HepG2 (cell line): ENCODE measurements around the gene C11orf54. TPM values are rescaled to one million over a fixed set of nuclear protein-coding genes. Genes with fewer than 3 reads are reported as not detected.

ENCODE experiments used
- BRCA1 ChIP-seq: sonication (generic); formaldehyde crosslinking; IDR thresholded peaks from 2 replicates; pipeline ENCODE4 v1.4.0; 2020; ENCODE audit warnings: missing genetic modification reagents
- DMAP1 ChIP-seq: IDR thresholded peaks from 2 replicates; pipeline ENCODE4 v1.6.1; 2016
- GPN1 ChIP-seq: sonication (generic); formaldehyde crosslinking; IDR thresholded peaks from 2 replicates; pipeline ENCODE4 v1.5.1; 2020; ENCODE audit warnings: missing genetic modification reagents, borderline replicate concordance
- HIC2 ChIP-seq: sonication (generic); formaldehyde crosslinking; IDR thresholded peaks from 2 replicates; pipeline ENCODE4 v1.9.0; 2022; ENCODE audit warnings: low read depth, missing genetic modification reagents
- HNF1A ChIP-seq, 2 experiments: sonication (generic) in 1 of 2; formaldehyde crosslinking in 1 of 2; IDR thresholded peaks; 2 replicates each; pipeline versions ENCODE4 v1.4.0 to v1.6.1; 2016 to 2020; ENCODE audit warnings: borderline replicate concordance in 1 of 2, low read depth in 1 of 2, mild to moderate bottlenecking in 1 of 2, missing genetic modification reagents in 1 of 2
- HNRNPK ChIP-seq: fragments of 200-400 bp; formaldehyde crosslinking; IDR thresholded peaks from 2 replicates; pipeline ENCODE4 v1.6.1; 2018; ENCODE audit warnings: low read length, low read depth, moderate library complexity, mild to moderate bottlenecking; ENCODE audit not compliant: poor library complexity, severe bottlenecking
- ISL2 ChIP-seq: sonication (generic); formaldehyde crosslinking; IDR thresholded peaks from 2 replicates; pipeline ENCODE4 v1.5.0; 2020; ENCODE audit warnings: missing genetic modification reagents
- MAFG ChIP-seq: sonication (generic); formaldehyde crosslinking; IDR thresholded peaks from 2 replicates; pipeline ENCODE4 v1.5.1; 2020; ENCODE audit warnings: mild to moderate bottlenecking, missing genetic modification reagents
- MNT ChIP-seq: fragments of 450-650 bp; IDR thresholded peaks from 2 replicates; pipeline ENCODE4 v1.6.1; 2016
- NRL ChIP-seq: sonication (generic); formaldehyde crosslinking; IDR thresholded peaks from 2 replicates; pipeline ENCODE4 v1.5.0; 2020; ENCODE audit warnings: missing genetic modification reagents, mild to moderate bottlenecking, moderate library complexity, borderline replicate concordance
- PREB ChIP-seq: sonication (generic); formaldehyde crosslinking; IDR thresholded peaks from 2 replicates; pipeline ENCODE4 v1.4.0; 2020; ENCODE audit warnings: missing genetic modification reagents
- TRIM24 ChIP-seq: sonication (generic); formaldehyde crosslinking; IDR thresholded peaks from 2 replicates; pipeline ENCODE4 v1.8.0; 2022; ENCODE audit warnings: mild to moderate bottlenecking, missing genetic modification reagents
- ZFP41 ChIP-seq: sonication (generic); formaldehyde crosslinking; IDR thresholded peaks from 2 replicates; pipeline ENCODE4 v1.4.0; 2020; ENCODE audit warnings: mild to moderate bottlenecking, missing genetic modification reagents, borderline replicate concordance
- ZFY ChIP-seq: sonication (generic); formaldehyde crosslinking; IDR thresholded peaks from 2 replicates; pipeline ENCODE4 v1.4.0; 2020; ENCODE audit warnings: missing genetic modification reagents
- ZNF101 ChIP-seq: sonication (generic); formaldehyde crosslinking; IDR thresholded peaks from 2 replicates; pipeline ENCODE4 v1.4.0; 2020; ENCODE audit warnings: mild to moderate bottlenecking, low read depth, missing genetic modification reagents, borderline replicate concordance
- ZNF3 ChIP-seq: IDR thresholded peaks from 2 replicates; pipeline ENCODE4 v1.7.0; 2017; ENCODE audit warnings: inconsistent platforms
- ZNF556 ChIP-seq: sonication (generic); formaldehyde crosslinking; IDR thresholded peaks from 2 replicates; pipeline ENCODE4 v1.4.0; 2020; ENCODE audit warnings: mild to moderate bottlenecking, missing genetic modification reagents, borderline replicate concordance
- polyA plus RNA-seq, 8 experiments: library from polyadenylated mRNA; depleted of rRNA in 3 of 8; stranded (reverse) in 7 of 8; unstranded in 1 of 8; fragments of >200 nt; fragmentation: Illumina TruSeq in 4 of 8; extraction: Trizol in 4 of 8; gene quantifications; 2 replicates each; pipeline versions ENCODE4 v1.2.1 to v1.2.3, GENCODE V29; 2011 to 2016; ENCODE audit warnings: low read depth in 4 of 8, missing spikeins in 1 of 8, mixed read lengths in 1 of 8; ENCODE audit not compliant: insufficient read depth in 1 of 8
- total RNA-seq, 5 experiments: library from RNA; depleted of rRNA; stranded (reverse); fragments of >200 nt; fragmentation: Illumina TruSeq; extraction: Trizol; gene quantifications; 2 replicates each; pipeline ENCODE4 v1.2.3, GENCODE V29; 2016; ENCODE audit warnings: low read depth in 1 of 5
- TF ChIP-seq, protein P1 (sequence below): sonication (generic); formaldehyde crosslinking; IDR thresholded peaks from 2 replicates; pipeline ENCODE4 v1.8.0; 2022; ENCODE audit warnings: low read depth, missing genetic modification reagents

The C11orf54 gene
- total and polyA plus RNA-seq, 2 of the 13 experiments (the other 11 are each of a cell fraction or from before 2014, with no cell fraction given): 42.7 to 50.1 TPM

- peak; percentile 15; the same call in 1 of the 2 replicates for TF ChIP-seq MNT
- peak; percentile 47 for TF ChIP-seq ZNF556 (CRISPR knock-in tag)
- TF ChIP-seq DMAP1 (CRISPR knock-in tag): peak; percentile 86
- TF ChIP-seq HIC2 (CRISPR knock-in tag): no peak
- TF ChIP-seq ISL2: peak; percentile 74; the same call in 1 of the 2 replicates
- peak; percentile 89 for TF ChIP-seq ZFY (CRISPR knock-in tag)
- TF ChIP-seq PREB (CRISPR knock-in tag): no peak
- no peak for TF ChIP-seq ZNF101
- TF ChIP-seq, protein P1, sequence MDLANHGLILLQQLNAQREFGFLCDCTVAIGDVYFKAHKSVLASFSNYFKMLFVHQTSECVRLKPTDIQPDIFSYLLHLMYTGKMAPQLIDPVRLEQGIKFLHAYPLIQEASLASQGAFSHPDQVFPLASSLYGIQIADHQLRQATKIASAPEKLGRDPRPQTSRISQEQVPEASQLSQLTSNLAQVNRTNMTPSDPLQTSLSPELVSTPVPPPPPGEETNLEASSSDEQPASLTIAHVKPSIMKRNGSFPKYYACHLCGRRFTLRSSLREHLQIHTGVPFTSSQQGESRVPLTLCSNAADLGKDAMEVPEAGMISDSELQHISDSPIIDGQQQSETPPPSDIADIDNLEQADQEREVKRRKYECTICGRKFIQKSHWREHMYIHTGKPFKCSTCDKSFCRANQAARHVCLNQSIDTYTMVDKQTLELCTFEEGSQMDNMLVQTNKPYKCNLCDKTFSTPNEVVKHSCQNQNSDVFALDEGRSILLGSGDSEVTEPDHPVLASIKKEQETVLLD (CRISPR knock-in tag): peak; percentile 43; the same call in 1 of the 2 replicates
- TF ChIP-seq MAFG (CRISPR knock-in tag): no peak
- peak; percentile 9 for TF ChIP-seq HNRNPK
- TF ChIP-seq BRCA1 (CRISPR knock-in tag): no peak; the same call in 1 of the 2 replicates
- TF ChIP-seq NRL (CRISPR knock-in tag): peak; percentile 84
- no peak for TF ChIP-seq TRIM24 (CRISPR knock-in tag)
- no peak for TF ChIP-seq GPN1
- TF ChIP-seq ZNF3: 0 out of 2 replicates have a peak, but pooled peaks have one; percentile 22
- TF ChIP-seq HNF1A (IDR thresholded peaks at IDR 0.05; ENCODE audit: low read depth): peak; percentile 20; the same call in 1 of the 2 replicates
- TF ChIP-seq HNF1A (CRISPR knock-in tag; IDR thresholded peaks at IDR 0.05; ENCODE audit: borderline replicate concordance): peak; percentile 57; the same call in 1 of the 2 replicates
- TF ChIP-seq ZFP41 (CRISPR knock-in tag): no peak
Measured at GRCh38 chr11:93741094-93741881, at the start of gene C11orf54, which contains the start of gene TAF1D (continued).
